Dedifferentiated amniotic fluid mesenchymal stem cell (primary cell): ENCODE results near the gene EYA2.
A peak's percentile ranks its signal among the peaks of the same experiment; 100 is the strongest.

Source experiments
- DNase-seq: peaks from one replicate; pipeline ENCODE4 v3.0.0-alpha.2; 2016; ENCODE audit errors: extremely low spot score

EYA2 gene

GRCh38 chr20:47066484-47067270, 172.0 kb downstream of the EYA2 start:
- peak; percentile 32 for DNase-seq

DNA sequence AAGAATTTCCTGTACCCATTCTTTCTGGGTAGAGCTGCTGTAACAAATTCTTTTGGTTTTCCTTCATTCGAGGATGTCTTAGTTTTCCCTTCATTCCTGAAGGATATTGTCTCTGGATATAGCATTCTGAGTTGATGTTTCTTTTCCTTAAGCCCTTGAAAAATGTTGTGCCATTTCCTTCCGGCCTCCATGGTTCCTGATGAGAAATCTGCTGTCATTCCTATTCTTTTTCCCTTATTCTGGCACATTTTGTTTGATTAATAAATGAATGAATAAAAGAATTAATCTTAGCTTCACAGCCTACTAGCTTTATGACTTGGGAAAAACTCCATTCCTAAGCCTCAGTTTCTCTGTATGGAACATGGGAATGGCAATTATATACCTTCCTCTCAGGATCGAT, 173.1 kb downstream of the EYA2 start:
- DNase-seq = no peak

DNA sequence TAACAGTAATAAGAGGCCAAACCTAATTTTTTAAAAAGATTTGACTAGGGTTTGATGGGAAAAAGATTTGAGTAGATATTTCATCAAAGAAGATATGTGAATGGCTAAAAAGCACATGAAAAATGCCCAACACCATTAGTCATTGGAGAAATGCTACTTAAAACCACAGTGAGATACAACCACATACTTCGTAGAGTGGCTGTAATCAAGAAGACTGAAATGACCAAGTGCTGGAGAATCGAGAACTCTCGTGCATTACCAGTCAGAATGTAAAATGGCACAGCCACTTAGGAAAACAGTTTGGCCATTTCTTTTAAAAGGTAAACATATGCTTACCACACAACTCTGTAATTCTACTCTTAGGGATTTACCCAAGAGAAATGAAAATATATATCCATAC, 175.5 kb downstream of the EYA2 start:
- DNase-seq = no peak

DNA sequence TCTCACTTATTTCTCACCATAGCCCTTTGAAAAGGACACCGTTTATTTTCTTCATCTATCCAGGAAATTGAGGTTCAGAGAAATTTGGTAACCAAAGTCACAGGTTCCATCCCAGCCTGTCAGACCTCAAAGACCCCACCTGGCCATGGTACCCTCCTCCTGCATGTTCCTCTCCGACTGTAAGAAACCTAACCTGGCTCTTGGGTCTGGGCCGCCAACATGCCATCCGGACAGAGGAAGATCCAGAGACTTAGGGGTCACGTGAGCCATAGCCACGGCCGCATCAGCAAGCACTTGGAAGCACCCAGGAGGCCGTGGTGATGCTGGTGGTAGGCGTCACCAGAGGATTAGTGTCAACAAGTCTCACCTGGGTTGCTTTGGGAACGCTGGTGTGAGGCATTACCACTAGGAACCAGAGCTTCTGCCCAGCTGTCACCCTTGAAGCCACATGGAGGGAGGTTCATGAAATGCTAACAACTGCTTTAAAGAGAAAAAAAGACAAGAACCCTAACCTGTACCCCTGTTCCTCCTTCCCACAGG, 177.1 kb downstream of the EYA2 start:
- no peak for DNase-seq

- DNase-seq = no peak
Measured at GRCh38 chr20:47073766-47074475, 179.3 kb downstream of the EYA2 start.

DNA sequence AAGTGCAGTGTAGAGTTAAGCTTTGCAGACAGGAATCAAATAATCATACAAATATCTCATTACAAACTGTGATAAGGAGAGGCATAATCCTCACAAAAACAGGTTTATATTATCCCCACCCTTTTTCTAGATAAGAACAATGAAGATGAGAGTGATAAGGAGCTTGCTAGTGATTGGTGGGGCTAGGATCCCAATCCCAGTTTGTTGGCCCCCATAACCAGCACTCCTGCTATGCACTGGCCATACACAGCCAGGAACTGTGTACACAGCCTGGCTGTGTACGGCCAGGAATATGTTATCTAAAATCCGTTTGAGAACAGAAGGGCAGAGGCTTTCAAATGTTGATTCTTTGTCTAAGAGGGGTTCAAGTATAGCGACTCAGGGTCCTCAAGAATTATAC, 180.6 kb downstream of the EYA2 start:
- DNase-seq = no peak

GRCh38 chr20:47079047-47079446, 184.4 kb downstream of the EYA2 start:
- no peak for DNase-seq

DNA sequence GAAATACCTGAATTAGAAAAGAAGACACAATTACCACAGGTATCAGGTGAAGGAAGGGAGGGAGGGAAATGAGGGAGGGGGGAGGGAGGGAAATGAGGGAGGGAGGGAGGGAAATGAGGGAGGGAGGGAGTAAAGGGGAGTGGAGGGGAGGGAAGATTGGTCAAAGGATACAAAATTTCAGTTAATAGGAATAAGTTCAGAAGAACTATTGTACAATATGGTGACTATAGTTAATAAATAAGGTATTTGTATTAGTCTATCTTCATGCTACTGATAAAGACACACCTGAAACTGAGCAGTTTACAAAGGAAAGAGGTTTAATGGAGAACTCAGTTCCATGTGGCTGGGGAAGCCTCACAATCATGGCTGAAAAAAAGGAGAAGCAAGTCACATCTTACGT, 185.7 kb downstream of the EYA2 start:
- no peak for DNase-seq

DNA sequence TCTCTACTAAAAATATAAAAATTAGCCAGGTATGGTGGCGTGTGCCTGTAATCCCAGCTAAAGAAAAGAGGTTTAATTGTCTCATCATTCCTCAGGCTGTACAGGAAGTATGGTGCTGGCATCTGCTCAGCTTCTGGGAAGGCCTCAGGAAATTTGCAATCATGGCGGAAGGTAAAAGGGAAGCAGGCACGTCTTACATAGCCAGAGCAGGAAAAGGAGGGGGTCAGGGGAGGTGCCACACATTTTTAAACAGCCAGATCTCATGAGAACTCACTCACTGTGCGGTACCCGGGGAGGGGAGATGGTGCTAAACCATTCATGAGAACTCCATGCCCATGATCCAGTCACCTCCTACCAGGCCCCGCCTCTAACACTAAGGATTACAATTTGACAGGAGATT, 191.7 kb downstream of the EYA2 start:
- no peak for DNase-seq

GRCh38 chr20:47088335-47088734, 193.7 kb downstream of the EYA2 start:
- DNase-seq = no peak

- DNase-seq = no peak
Measured at GRCh38 chr20:47089151-47089550, 194.5 kb downstream of the EYA2 start.

GRCh38 chr20:47090835-47091234, 196.2 kb downstream of the EYA2 start:
- DNase-seq = no peak

DNA sequence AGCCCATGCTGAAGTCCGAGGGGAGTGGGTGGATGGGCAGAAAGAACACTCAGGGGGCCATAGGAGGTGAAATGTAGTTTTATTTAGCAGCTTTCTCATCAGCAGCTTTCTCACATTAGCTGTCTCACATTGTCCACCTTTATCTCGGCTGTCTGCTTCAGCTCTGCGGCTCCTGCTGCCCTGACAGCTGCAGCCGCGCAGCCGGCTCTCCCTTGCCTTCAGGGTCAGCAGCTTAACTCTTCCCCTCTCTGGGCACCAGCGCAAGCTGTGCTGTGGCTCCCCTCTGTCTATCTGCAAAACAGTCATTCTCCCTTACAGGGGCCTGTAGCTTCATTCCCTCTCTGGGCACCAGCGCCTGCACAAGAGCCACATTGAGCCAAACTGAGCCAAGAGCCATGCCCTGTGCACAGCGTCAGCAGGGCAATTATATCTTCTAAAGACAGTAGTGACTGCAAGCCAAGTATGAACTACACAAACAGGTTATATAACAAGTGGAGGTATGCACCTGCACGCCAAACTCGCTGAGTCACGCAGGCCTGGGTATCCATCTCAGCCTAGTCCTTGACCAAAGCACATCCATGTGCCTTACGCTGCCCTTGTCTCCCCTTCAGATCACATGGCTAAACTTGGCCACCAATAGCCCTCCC, 198.8 kb downstream of the EYA2 start:
- DNase-seq = no peak

DNA sequence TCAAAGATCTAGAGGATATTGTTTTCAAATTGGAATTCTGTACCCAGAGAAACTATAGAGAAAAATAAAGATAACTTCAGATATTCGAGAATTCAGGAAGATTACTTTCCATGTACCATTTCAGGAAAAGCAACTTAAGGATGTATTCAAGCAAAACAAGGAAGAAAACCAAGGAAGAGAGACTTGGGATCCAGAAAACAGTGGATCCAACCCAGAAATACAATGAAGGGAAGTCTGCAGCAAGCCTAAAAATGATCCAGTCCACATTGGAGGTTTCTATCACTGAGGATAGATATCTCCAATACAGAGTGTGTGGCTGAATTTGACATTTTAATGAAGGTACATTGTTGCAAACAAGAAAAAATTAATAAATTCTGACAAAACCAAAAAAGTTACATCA, 201.0 kb downstream of the EYA2 start:
- no peak for DNase-seq

- no peak for DNase-seq
Measured at GRCh38 chr20:47097691-47098622, 203.3 kb downstream of the EYA2 start.

- DNase-seq = no peak
Measured at GRCh38 chr20:47099093-47099492, 204.4 kb downstream of the EYA2 start.

GRCh38 chr20:47099825-47100441, 205.3 kb downstream of the EYA2 start:
- DNase-seq = no peak

- no peak for DNase-seq
Measured at GRCh38 chr20:47102629-47103028, 208.0 kb downstream of the EYA2 start.

GRCh38 chr20:47106786-47107185, 212.1 kb downstream of the EYA2 start:
- no peak for DNase-seq

GRCh38 chr20:47108994-47109393, 214.4 kb downstream of the EYA2 start:
- no peak for DNase-seq

DNA sequence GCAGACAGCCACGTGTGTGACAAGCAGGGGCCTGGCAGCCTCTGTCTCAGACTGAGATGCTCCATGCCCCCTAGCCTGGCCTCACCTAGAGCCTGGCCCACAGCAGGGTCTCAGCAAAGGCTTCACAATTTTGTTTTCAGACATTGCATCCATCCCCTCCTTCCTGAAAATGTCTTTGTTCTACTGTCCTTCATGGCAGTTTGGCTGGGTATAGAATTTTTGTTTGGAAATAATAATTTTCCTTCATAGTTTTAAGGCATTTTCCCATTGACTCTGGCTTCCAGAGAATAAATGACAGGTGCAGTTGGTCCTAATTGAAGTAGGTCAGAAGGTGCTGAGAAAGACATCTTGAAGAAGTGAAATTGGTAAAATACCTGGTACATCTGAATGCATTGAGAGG, 216.2 kb downstream of the EYA2 start:
- DNase-seq = no peak
